Neural progenitor cell (in vitro differentiated cells): ENCODE results near the gene PLXNB2.

Experiments
- EZH2 ChIP-seq: fragments of 200-600 bp; sonication (generic); IDR thresholded peaks from 2 replicates; pipeline ENCODE4 v1.6.1; 2017; ENCODE audit warnings: antibody characterized with exemption, mild to moderate bottlenecking, moderate library complexity
- EZH2phosphoT487 ChIP-seq: fragments of 200-600 bp; sonication (generic); IDR thresholded peaks from 2 replicates; pipeline ENCODE4 v1.6.1; 2017; ENCODE audit warnings: antibody characterized with exemption
- TF ChIP-seq, protein P1 (sequence below): fragments of 200-600 bp; sonication (generic); IDR thresholded peaks from 2 replicates; pipeline ENCODE4 v1.5.1; 2017; ENCODE audit warnings: antibody characterized with exemption, mild to moderate bottlenecking

DNA sequence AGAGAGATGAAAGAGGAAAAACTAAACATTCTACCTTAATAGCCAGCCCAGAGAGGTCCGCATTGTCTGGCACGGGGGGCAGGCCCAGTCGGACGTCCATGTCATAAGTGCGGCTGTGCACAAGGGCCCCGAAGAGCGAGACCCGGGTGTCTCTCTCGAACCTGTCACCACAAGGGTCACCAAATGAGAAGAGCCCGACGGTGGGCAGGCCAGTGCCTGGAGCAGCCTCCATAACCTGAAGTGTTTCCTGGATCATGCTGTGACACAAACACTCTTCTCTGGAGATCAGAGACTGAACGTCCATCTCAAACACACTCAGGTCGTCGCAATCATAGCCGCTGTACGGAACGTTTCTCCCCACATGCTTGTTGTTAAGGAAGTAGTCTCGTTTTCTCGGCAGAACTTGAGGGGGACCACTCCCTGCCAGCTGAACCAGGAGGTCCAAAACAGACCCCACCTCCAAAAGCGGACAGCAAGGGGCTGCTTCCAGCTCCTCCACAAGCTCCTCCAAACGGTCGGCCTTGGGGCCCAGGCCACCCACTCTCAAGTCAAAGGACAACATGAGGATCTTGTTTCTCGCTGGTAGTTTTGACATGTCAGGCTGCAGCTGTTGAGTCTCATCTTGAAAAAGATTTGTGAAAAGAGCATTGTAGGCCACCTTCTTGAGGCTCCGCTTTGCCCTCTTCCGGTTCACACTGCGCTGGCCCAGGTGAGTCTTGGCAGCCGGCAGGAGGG lies 63.6 kb downstream of the PLXNB2 start:
- TF ChIP-seq, protein P1, sequence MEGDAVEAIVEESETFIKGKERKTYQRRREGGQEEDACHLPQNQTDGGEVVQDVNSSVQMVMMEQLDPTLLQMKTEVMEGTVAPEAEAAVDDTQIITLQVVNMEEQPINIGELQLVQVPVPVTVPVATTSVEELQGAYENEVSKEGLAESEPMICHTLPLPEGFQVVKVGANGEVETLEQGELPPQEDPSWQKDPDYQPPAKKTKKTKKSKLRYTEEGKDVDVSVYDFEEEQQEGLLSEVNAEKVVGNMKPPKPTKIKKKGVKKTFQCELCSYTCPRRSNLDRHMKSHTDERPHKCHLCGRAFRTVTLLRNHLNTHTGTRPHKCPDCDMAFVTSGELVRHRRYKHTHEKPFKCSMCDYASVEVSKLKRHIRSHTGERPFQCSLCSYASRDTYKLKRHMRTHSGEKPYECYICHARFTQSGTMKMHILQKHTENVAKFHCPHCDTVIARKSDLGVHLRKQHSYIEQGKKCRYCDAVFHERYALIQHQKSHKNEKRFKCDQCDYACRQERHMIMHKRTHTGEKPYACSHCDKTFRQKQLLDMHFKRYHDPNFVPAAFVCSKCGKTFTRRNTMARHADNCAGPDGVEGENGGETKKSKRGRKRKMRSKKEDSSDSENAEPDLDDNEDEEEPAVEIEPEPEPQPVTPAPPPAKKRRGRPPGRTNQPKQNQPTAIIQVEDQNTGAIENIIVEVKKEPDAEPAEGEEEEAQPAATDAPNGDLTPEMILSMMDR: no peak
- TF ChIP-seq EZH2phosphoT487 (no peak), EZH2 (no peak)
